ENCODE results near the gene GP9.
A peak's percentile ranks its signal among the peaks of the same experiment; 100 is the strongest.

Gene GP9

GRCh38 chr3:129022114-129023007 lies 38.2 kb upstream of the GP9 start:
- TF ChIP-seq FOXP2 (optimal IDR thresholded peaks at IDR 0.05; ENCODE audit: borderline replicate concordance, extremely low read depth, extremely low read length, insufficient read depth) (peak; percentile 77), POLR2AphosphoS5 (IDR thresholded peaks at IDR 0.05; ENCODE audit: low read depth, low read length) (no peak)

- TF ChIP-seq TAF1 (IDR thresholded peaks at IDR 0.05; ENCODE audit: borderline replicate concordance, insufficient read depth, low read length) = no peak
- no peak for TF ChIP-seq POLR2AphosphoS5 (IDR thresholded peaks at IDR 0.05; ENCODE audit: low read depth, low read length)
- TF ChIP-seq REST (IDR thresholded peaks at IDR 0.05; ENCODE audit: insufficient read depth in 1 of 2, low read depth in 2 of 2, low read length in 2 of 2) = no peak
- TF ChIP-seq FOXP2 (optimal IDR thresholded peaks at IDR 0.05; ENCODE audit: borderline replicate concordance, extremely low read depth, extremely low read length, insufficient read depth) = no peak
- TF ChIP-seq SIN3A (IDR thresholded peaks at IDR 0.05; ENCODE audit: borderline replicate concordance, insufficient read depth, low read length) = no peak
These were observed 37.6 kb upstream of the GP9 start for GRCh38 chr3:129023008-129023358.

GRCh38 chr3:129023909-129024308 lies 36.7 kb upstream of the GP9 start:
- TF ChIP-seq FOXP2 (optimal IDR thresholded peaks at IDR 0.05; ENCODE audit: borderline replicate concordance, extremely low read depth, extremely low read length, insufficient read depth) (no peak), TAF1 (IDR thresholded peaks at IDR 0.05; ENCODE audit: borderline replicate concordance, insufficient read depth, low read length) (no peak), POLR2AphosphoS5 (IDR thresholded peaks at IDR 0.05; ENCODE audit: low read depth, low read length) (no peak), SIN3A (IDR thresholded peaks at IDR 0.05; ENCODE audit: borderline replicate concordance, insufficient read depth, low read length) (no peak), REST (IDR thresholded peaks at IDR 0.05; ENCODE audit: insufficient read depth in 1 of 2, low read depth in 2 of 2, low read length in 2 of 2) (no peak)

GRCh38 chr3:129025108-129025507 lies 35.5 kb upstream of the GP9 start:
- no peak for TF ChIP-seq SIN3A (IDR thresholded peaks at IDR 0.05; ENCODE audit: borderline replicate concordance, insufficient read depth, low read length)
- no peak for TF ChIP-seq REST (IDR thresholded peaks at IDR 0.05; ENCODE audit: insufficient read depth in 1 of 2, low read depth in 2 of 2, low read length in 2 of 2)
- no peak for TF ChIP-seq POLR2AphosphoS5 (IDR thresholded peaks at IDR 0.05; ENCODE audit: low read depth, low read length)
- no peak for TF ChIP-seq TAF1 (IDR thresholded peaks at IDR 0.05; ENCODE audit: borderline replicate concordance, insufficient read depth, low read length)
- TF ChIP-seq FOXP2 (optimal IDR thresholded peaks at IDR 0.05; ENCODE audit: borderline replicate concordance, extremely low read depth, extremely low read length, insufficient read depth) = no peak

GRCh38 chr3:129025691-129026435 lies 34.7 kb upstream of the GP9 start:
- TF ChIP-seq REST (IDR thresholded peaks at IDR 0.05; ENCODE audit: insufficient read depth in 1 of 2, low read depth in 2 of 2, low read length in 2 of 2) = no peak
- no peak for TF ChIP-seq POLR2AphosphoS5 (IDR thresholded peaks at IDR 0.05; ENCODE audit: low read depth, low read length)
- TF ChIP-seq TAF1 (IDR thresholded peaks at IDR 0.05; ENCODE audit: borderline replicate concordance, insufficient read depth, low read length) = no peak
- no peak for TF ChIP-seq SIN3A (IDR thresholded peaks at IDR 0.05; ENCODE audit: borderline replicate concordance, insufficient read depth, low read length)
- TF ChIP-seq FOXP2 (optimal IDR thresholded peaks at IDR 0.05; ENCODE audit: borderline replicate concordance, extremely low read depth, extremely low read length, insufficient read depth) = no peak

Data from PFSK-1 (cell line).